ENCODE measurements around the gene MRPS12.
A peak's percentile ranks its signal among the peaks of the same experiment; 100 is the strongest.
"Not testable (repeated sequence)": the region's sequence is repeated elsewhere in the genome, so short reads cannot be mapped to it uniquely, and the experiment has no call there.

MRPS12 gene

GRCh38 chr19:38942471-38943181, 11.9 kb downstream of the MRPS12 start:
- no peak for DNase-seq

GRCh38 chr19:38944981-38945506, 14.3 kb downstream of the MRPS12 start:
- DNase-seq, result no peak

GRCh38 chr19:38945562-38946228, 15.0 kb downstream of the MRPS12 start:
- DNase-seq, result no peak

- DNase-seq, result no peak
These were observed 15.7 kb downstream of the MRPS12 start for GRCh38 chr19:38946229-38947010.

GRCh38 chr19:38949580-38950367, 19.0 kb downstream of the MRPS12 start:
- peak; percentile 78 for DNase-seq

- no peak for DNase-seq
These were observed 20.4 kb downstream of the MRPS12 start for GRCh38 chr19:38951187-38951586.

GRCh38 chr19:38952395-38953165, 21.8 kb downstream of the MRPS12 start:
- no peak for DNase-seq

GRCh38 chr19:38953677-38954076, 22.9 kb downstream of the MRPS12 start:
- no peak for DNase-seq

GRCh38 chr19:38956264-38956663, 25.5 kb downstream of the MRPS12 start:
- no peak for DNase-seq

- DNase-seq, result no peak
These were observed 27.6 kb downstream of the MRPS12 start for GRCh38 chr19:38958301-38958700.

- DNase-seq, result no peak
These were observed 28.9 kb downstream of the MRPS12 start for GRCh38 chr19:38959618-38960017.

GRCh38 chr19:38964738-38965137, 34.0 kb downstream of the MRPS12 start:
- no peak for DNase-seq

GRCh38 chr19:38966149-38966548, 35.4 kb downstream of the MRPS12 start:
- DNase-seq, result not testable (repeated sequence)

GRCh38 chr19:38970664-38971532, 40.2 kb downstream of the MRPS12 start:
- no peak for DNase-seq

GRCh38 chr19:38971672-38972071, 40.9 kb downstream of the MRPS12 start:
- no peak for DNase-seq

GRCh38 chr19:38974624-38975213, 44.0 kb downstream of the MRPS12 start:
- peak; percentile 91 for DNase-seq

GRCh38 chr19:38975214-38975860, 44.6 kb downstream of the MRPS12 start, which contains the start of gene FBXO17:
Gene FBXO17 (minus strand): TSS chr19:38975742. CDS start chr19:38950319, 25,423 bp downstream.
- DNase-seq, result peak; percentile 94

GRCh38 chr19:38975861-38976271, 45.1 kb downstream of the MRPS12 start:
- peak; percentile 94 for DNase-seq

- no peak for DNase-seq
These were observed 46.9 kb downstream of the MRPS12 start for GRCh38 chr19:38977445-38978325.
